A673 (cell line): ENCODE measurements around the gene SLC66A2.

Experiments
- EZH2 ChIP-seq: fragments of 200-600 bp; sonication (generic); IDR thresholded peaks from 2 replicates; pipeline ENCODE4 v1.6.1; 2017; ENCODE audit warnings: borderline replicate concordance, low read depth, mild to moderate bottlenecking, mixed read lengths, antibody characterized with exemption, low read length; ENCODE audit not compliant: poor library complexity, severe bottlenecking
- TF ChIP-seq, protein P1 (sequence below): fragments of 300-800, 200-600 bp; sonication (generic); conservative IDR thresholded peaks from 2 replicates; pipeline ENCODE4 v1.5.1; 2017; ENCODE audit warnings: low read depth, mild to moderate bottlenecking, antibody characterized with exemption, low read length, moderate library complexity, mixed read lengths

- TF ChIP-seq, protein P1, sequence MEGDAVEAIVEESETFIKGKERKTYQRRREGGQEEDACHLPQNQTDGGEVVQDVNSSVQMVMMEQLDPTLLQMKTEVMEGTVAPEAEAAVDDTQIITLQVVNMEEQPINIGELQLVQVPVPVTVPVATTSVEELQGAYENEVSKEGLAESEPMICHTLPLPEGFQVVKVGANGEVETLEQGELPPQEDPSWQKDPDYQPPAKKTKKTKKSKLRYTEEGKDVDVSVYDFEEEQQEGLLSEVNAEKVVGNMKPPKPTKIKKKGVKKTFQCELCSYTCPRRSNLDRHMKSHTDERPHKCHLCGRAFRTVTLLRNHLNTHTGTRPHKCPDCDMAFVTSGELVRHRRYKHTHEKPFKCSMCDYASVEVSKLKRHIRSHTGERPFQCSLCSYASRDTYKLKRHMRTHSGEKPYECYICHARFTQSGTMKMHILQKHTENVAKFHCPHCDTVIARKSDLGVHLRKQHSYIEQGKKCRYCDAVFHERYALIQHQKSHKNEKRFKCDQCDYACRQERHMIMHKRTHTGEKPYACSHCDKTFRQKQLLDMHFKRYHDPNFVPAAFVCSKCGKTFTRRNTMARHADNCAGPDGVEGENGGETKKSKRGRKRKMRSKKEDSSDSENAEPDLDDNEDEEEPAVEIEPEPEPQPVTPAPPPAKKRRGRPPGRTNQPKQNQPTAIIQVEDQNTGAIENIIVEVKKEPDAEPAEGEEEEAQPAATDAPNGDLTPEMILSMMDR = no peak
- TF ChIP-seq EZH2 = no peak
These were observed 54.7 kb downstream of the SLC66A2 start for GRCh38 chr18:79896738-79897137.
